GM12874 (cell line): ENCODE results near the gene PTPN3.

Experiments used
- TF ChIP-seq, protein P1 (sequence below): IDR thresholded peaks from 2 replicates; pipeline ENCODE4 v1.5.1; 2011; ENCODE audit warnings: low read depth, mild to moderate bottlenecking, control low read depth, low read length, moderate library complexity; ENCODE audit not compliant: insufficient read depth

The PTPN3 gene

DNA sequence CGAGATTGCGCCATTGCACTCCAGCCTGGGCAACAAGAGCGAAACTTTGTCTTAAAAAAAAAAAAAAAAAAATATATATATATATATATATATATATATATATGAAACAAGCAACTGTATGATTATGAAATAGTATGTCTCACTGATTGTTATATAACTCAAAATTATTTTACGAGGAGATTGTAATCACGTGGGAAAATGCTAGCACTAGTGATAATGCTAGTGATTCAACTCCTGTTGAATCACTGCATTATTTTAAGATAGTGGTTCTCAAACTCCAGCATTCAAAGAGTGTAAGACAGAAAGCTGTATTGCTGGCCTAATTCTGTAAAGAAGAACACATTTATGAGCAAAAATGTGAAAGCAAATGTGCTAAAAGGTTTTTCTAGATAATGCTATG, 12.4 kb upstream of the PTPN3 start:
- TF ChIP-seq, protein P1, sequence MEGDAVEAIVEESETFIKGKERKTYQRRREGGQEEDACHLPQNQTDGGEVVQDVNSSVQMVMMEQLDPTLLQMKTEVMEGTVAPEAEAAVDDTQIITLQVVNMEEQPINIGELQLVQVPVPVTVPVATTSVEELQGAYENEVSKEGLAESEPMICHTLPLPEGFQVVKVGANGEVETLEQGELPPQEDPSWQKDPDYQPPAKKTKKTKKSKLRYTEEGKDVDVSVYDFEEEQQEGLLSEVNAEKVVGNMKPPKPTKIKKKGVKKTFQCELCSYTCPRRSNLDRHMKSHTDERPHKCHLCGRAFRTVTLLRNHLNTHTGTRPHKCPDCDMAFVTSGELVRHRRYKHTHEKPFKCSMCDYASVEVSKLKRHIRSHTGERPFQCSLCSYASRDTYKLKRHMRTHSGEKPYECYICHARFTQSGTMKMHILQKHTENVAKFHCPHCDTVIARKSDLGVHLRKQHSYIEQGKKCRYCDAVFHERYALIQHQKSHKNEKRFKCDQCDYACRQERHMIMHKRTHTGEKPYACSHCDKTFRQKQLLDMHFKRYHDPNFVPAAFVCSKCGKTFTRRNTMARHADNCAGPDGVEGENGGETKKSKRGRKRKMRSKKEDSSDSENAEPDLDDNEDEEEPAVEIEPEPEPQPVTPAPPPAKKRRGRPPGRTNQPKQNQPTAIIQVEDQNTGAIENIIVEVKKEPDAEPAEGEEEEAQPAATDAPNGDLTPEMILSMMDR, result no peak

DNA sequence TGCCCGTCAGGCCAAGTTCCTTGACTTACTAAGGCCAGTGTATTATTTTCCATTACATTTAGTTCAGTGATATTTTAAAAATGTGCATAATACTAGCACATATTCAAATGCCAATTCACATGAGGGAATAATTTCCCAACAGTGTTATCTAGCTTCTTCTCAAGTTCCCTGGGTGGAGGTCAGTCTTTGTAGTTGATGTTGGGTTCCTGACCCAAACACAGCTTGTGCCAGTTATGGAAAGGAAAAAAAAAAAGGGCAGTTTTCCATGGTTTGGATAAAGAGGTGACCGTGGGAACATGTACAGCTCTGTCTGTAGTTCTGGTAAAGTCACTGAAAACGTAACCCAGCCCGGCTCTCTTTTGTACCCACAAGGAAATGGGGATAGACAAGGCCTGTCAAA, 11.5 kb upstream of the PTPN3 start:
- TF ChIP-seq, protein P1, result no peak

DNA sequence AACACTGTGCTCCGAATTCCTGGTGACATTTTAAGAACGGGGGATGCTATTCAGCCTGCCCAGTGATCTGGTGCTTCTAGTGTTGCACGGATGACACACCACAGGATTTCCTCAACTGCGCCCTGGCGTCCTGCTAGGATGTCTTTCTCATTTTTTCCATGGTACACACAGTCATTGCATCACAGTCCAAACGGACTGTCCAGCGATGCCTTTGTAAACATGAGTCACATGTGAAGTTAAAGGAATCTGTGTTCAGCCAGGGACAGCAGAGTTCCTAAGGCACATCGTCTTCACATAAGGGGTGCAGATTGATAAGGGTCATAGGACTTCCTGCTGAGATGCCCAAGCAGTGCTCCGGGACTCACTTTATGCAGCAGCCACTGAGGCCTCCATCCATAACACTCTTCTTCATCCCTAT, 9.3 kb upstream of the PTPN3 start:
- TF ChIP-seq, protein P1, result no peak

DNA sequence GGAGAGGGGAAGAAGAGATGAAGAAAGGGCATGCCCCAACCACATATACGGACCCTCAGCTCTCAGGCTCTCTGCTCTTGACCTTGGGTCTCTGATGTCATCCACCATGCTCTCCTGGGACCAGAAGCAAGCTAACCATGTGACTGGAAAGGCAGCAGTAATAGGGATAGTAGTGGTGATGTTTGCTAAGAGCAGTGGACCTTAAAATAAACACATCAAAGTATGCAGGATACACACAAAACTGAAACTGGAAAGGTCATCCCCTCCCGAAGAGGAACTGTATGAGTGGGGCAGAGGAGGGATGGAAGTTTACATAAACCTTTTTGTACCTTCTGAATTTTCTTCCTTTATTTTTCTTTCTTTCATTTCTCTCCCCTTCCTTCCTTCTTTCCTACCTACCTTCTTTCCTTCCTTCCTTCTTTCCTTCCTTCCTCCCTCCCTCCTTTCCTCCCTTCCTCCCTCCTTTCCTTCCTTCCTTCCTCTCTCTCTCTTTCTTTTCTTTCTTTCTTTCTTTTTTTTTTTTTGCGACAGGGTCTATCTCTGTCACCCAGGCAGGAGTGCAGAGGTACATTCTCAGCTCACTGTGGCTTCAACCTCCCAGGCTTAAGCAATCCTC, 8.1 kb upstream of the PTPN3 start:
- TF ChIP-seq, protein P1, result no peak

DNA sequence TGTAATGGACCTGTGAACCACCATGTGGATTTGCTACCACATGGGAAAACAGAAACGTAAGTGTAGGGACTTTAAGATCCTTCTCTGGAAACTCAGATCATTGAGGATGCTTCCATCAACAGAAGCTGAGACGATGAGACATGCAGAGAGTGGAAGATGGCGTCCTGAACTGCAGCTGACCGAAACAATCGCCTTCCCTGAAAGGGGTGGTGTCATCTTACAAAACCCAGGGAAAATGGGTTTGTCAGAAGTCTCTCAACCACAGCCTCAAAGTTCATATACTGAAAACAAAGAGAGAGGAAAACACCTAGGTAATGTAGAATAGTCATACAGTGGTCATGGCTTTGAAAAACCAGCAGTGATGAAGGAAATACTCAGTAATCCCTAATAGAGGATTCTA, 6.6 kb upstream of the PTPN3 start:
- TF ChIP-seq, protein P1, result no peak

DNA sequence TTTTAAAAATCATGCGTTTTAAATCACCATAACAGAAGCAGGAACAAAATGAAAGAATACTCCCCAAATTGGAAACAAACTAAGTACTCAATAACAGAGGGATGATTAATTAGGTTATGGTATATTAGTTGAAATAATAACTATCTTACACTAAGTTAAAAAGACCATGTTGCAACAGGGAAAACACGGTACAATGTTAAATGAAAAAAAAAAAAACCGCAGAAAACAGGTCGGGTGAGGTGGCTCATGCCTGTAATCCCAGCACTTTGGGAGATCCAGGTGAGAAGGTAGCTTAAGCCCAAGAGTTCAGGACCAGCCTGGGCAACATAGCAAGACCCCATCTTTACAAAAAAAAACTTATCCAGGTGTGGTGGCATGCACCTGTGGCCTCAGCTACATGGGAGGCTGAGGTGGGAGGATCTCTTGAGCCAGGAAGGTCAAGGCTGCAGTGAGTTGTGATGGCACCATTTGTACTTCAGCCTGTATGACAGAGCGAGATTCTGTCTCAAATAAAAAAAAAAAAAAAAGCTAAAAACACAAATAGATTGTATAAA, 2.4 kb upstream of the PTPN3 start:
- TF ChIP-seq, protein P1, result no peak

DNA sequence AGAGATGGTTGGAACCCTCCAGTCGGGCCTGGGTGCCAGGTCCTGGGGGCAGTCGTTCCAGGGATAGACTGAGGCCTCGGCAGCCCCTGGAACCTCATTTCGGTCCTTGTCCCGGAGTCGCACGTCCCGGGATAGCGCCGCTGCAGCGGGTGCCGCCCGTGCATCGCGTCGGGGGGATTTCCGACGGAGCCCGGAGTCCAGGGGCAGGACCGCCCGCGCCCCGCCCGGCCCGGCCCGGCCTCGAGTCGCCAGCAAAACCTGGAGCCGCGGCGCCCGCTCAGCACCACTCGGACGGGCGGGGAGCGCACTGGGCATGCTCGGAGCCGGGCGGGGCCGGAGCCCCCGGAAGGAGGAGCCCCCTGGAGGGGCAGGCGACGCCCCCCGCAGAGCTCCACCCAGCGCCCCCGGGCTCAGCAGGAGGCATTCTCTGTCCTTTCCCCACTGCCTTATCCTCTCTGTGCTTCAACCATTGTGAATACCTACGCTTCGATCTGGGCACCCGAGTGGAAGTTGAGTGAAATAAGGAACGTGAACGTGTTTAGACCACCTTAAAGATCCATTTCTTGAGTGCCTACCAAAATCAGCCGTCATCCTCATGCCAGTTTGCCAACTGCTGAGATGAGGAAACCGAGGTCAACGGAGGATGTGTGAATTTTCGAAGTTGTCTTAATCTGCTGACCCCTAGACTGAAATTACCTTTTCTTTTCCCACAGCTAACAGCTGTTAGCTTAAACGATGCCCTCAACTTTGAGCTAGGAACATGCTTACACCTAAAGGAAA, 1.7 kb upstream of the PTPN3 start:
- TF ChIP-seq, protein P1, result no peak
